Measurements from ENCODE around the gene CD80. TPM values are rescaled to one million over a fixed set of nuclear protein-coding genes. Genes with fewer than 3 reads are reported as not detected.
A peak's percentile ranks its signal among the peaks of the same experiment; 100 is the strongest.

CD80 gene
- total and polyA plus RNA-seq, 3 experiments from 2014 or later: 0.91 to 17.9 (median 16.8) TPM

DNA sequence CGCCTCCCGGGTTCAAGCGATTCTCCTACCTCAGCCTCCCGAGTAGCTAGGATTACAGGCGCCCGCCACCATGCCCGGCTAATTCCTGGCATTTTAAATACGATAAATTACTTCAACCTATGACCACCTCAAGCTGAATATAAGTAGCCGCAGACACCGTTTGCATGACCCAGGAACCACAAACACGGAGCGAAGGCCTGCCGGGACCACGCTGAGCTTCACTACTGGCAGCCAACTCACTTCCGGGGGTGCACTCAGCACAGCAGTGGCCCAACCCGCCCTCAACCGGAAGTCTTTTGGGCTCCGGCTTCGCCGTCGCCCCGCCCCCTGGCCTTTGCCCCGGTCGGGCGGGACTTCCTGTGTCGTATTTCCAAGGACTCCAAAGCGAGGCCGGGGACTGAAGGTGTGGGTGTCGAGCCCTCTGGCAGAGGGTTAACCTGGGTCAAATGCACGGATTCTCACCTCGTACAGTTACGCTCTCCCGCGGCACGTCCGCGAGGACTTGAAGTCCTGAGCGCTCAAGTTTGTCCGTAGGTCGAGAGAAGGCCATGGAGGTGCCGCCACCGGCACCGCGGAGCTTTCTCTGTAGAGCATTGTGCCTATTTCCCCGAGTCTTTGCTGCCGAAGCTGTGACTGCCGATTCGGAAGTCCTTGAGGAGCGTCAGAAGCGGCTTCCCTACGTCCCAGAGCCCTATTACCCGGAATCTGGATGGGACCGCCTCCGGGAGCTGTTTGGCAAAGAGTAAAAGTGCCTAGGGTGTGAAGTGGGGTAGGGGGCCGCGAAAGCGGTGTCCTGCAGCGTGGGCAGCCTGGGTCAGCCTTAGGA lies 61.0 kb downstream of the CD80 start, which contains the start of gene TIMMDC1:
TSS of gene TIMMDC1 (plus strand) at position 362 of the 826 bp plus-strand sequence. CDS start at position 549, 187 bp downstream.
- Mint-ChIP-seq H3K9me3 (no peaks in the 10 kb centered on the region), H3K4me3 (peak within 1 kb of the TSS; percentile 98 to 100 (median 99)), H3K4me1 (peaks cover 28 to 46% (median 41%) of the 10 kb centered on the region in 3 donors), H3K27me3 (no peaks in the 10 kb centered on the region), H3K27ac (peak within 1 kb of the TSS; percentile 96 to 100 (median 100)), H3K36me3 (peaks cover 0 to 16% (median 3%) of the 10 kb centered on the region in 3 donors)
- H3K4me1 ChIP-seq (ENCODE audit: insufficient read depth, low read length): peaks cover 30% of the 10 kb centered on the region
- no peaks in the 10 kb centered on the region for H3K36me3 ChIP-seq (ENCODE audit: insufficient read depth, low read length)
- H3K4me3 ChIP-seq (ENCODE audit: low read length): peak within 1 kb of the TSS; percentile 97
- peak; percentile 95 to 98 (median 96) for DNase-seq
- no peaks in the 10 kb centered on the region for H3K27me3 ChIP-seq (ENCODE audit: insufficient read depth, low read length, poor library complexity, severe bottlenecking)
- ChIA-PET CTCF (interaction anchor here (0.7 to 3.1 kb wide), 7 partner anchors 9 to 433 kb away, joined by 3 to 18 read pairs (median 5); partner anchors contain the start of genes POGLUT1 and TMEM39A), POLR2A (interaction anchor here (0.6 to 4.0 kb wide), 13 partner anchors 29 to 1098 kb away, joined by 3 to 67 read pairs (median 7); partner anchors contain the start of genes ARHGAP31, B4GALT4, COX17 and GSK3B)
- no peaks in the 10 kb centered on the region for H3K9me3 ChIP-seq (ENCODE audit: low read length)
- H3K27ac ChIP-seq (ENCODE audit: low read depth, low read length): peak within 1 kb of the TSS; percentile 96

DNA sequence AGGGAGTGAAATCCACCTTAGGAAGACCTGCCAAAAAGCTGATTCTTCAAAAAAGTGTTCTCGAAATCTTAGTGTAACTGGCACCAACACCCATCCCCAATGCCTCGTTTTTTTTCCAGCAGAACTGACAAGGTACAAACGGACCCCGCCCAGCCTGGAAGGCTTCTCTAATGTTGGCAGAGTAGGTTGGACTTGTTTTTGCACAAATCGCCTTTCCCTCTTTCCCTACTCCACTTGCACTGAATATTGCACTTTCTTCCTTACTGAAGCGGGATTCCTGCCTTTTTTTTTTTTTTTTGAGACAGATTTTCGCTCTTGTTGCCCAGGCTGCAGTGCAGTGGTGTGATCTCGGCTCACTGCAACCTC lies 61.6 kb downstream of the CD80 start:
- Mint-ChIP-seq H3K4me1 (peaks cover 28 to 43% (median 41%) of the 10 kb centered on the region in 3 donors), H3K27me3 (no peaks in the 10 kb centered on the region), H3K36me3 (peaks cover under 1 to 19% (median 3%) of the 10 kb centered on the region in 3 donors), H3K9me3 (no peaks in the 10 kb centered on the region), H3K4me3 (peak overlapping the region; percentile 98 to 100 (median 99)), H3K27ac (peak overlapping the region; percentile 96 to 100 (median 100))
- DNase-seq: no peak
- H3K36me3 ChIP-seq (ENCODE audit: insufficient read depth, low read length): no peaks in the 10 kb centered on the region
- peak overlapping the region; percentile 97 for H3K4me3 ChIP-seq (ENCODE audit: low read length)
- H3K27me3 ChIP-seq (ENCODE audit: insufficient read depth, low read length, poor library complexity, severe bottlenecking): no peaks in the 10 kb centered on the region
- peak overlapping the region; percentile 96 for H3K27ac ChIP-seq (ENCODE audit: low read depth, low read length)
- ChIA-PET CTCF (interaction anchor here (1.5 to 3.1 kb wide), 5 partner anchors 9 to 256 kb away, joined by 3 to 18 read pairs (median 5); partner anchors contain the start of genes POGLUT1 and TMEM39A), POLR2A (interaction anchor here (0.8 to 4.0 kb wide), 10 partner anchors 22 to 1098 kb away, joined by 3 to 67 read pairs (median 7); partner anchors contain the start of genes ARHGAP31, COX17, GSK3B and NDUFB4)
- peaks cover 30% of the 10 kb centered on the region for H3K4me1 ChIP-seq (ENCODE audit: insufficient read depth, low read length)
- no peaks in the 10 kb centered on the region for H3K9me3 ChIP-seq (ENCODE audit: low read length)

DNA sequence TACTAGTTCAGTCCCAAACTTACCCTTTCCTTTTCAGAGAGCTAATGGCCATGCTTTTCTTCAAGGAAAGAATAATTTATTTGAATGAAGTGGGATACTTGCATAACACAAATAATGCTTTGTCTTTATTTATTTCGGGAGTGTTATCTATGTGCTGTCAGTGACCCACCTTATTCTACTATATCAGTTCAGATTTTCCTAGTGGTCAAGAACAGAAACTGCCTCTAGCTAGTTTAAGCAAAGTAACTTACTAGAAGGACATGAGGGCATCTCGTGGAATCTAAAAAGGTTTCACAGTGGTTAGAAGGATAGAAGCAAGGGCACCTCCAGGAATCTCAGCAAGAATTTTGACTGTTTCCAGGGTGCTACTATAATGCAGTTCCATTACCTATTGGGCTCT lies 64.8 kb downstream of the CD80 start:
- H3K4me1 ChIP-seq (ENCODE audit: insufficient read depth, low read length): peaks cover 15% of the 10 kb centered on the region
- Mint-ChIP-seq H3K27ac (no peak overlapping the region), H3K4me3 (no peak overlapping the region), H3K4me1 (peaks cover 11 to 18% (median 17%) of the 10 kb centered on the region in 3 donors), H3K27me3 (peaks cover 0 to 1% of the 10 kb centered on the region in 2 donors), H3K9me3 (no peaks in the 10 kb centered on the region), H3K36me3 (peaks cover 0 to 39% (median 15%) of the 10 kb centered on the region in 3 donors)
- no peak overlapping the region for H3K27ac ChIP-seq (ENCODE audit: low read depth, low read length)
- H3K36me3 ChIP-seq (ENCODE audit: insufficient read depth, low read length): no peaks in the 10 kb centered on the region
- no peak for DNase-seq
- no peaks in the 10 kb centered on the region for H3K27me3 ChIP-seq (ENCODE audit: insufficient read depth, low read length, poor library complexity, severe bottlenecking)
- CTCF ChIA-PET: interaction anchor here (1.0 kb wide), 2 partner anchors 26 to 32 kb away, joined by 3 read pairs; partner anchors contain the start of gene POGLUT1
- no peak overlapping the region for H3K4me3 ChIP-seq (ENCODE audit: low read length)
- POLR2A ChIA-PET: no interaction called here
- H3K9me3 ChIP-seq (ENCODE audit: low read length): no peaks in the 10 kb centered on the region

DNA sequence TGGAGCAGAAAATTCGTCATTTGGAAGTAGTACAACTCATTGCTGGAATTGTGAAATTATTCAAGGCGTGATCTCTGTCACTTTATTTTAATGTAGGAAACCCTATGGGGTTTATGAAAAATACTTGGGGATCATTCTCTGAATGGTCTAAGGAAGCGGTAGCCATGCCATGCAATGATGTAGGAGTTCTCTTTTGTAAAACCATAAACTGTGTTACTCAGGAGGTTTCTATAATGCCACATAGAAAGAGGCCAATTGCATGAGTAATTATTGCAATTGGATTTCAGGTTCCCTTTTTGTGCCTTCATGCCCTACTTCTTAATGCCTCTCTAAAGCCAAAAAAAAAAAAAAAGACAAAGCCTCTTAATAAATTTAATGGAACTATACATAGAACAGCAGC lies 66.6 kb downstream of the CD80 start:
- Mint-ChIP-seq H3K27ac (peak overlapping the region in 1 of 8 donors; percentile 24), H3K36me3 (peaks cover 0 to 50% (median 18%) of the 10 kb centered on the region in 3 donors), H3K4me3 (no peak overlapping the region), H3K4me1 (peaks cover 5 to 7% (median 6%) of the 10 kb centered on the region in 3 donors), H3K27me3 (peaks cover 0 to 1% of the 10 kb centered on the region in 2 donors), H3K9me3 (no peaks in the 10 kb centered on the region)
- Histone ChIP-seq H3K9me3 (ENCODE audit: low read length) (no peaks in the 10 kb centered on the region), H3K4me3 (ENCODE audit: low read length) (no peak overlapping the region), H3K27ac (ENCODE audit: low read depth, low read length) (no peak overlapping the region), H3K36me3 (ENCODE audit: insufficient read depth, low read length) (no peaks in the 10 kb centered on the region), H3K4me1 (ENCODE audit: insufficient read depth, low read length) (peaks cover 3% of the 10 kb centered on the region), H3K27me3 (ENCODE audit: insufficient read depth, low read length, poor library complexity, severe bottlenecking) (no peaks in the 10 kb centered on the region)
- ChIA-PET POLR2A (no interaction called here), CTCF (no interaction called here)
- no peak for DNase-seq

DNA sequence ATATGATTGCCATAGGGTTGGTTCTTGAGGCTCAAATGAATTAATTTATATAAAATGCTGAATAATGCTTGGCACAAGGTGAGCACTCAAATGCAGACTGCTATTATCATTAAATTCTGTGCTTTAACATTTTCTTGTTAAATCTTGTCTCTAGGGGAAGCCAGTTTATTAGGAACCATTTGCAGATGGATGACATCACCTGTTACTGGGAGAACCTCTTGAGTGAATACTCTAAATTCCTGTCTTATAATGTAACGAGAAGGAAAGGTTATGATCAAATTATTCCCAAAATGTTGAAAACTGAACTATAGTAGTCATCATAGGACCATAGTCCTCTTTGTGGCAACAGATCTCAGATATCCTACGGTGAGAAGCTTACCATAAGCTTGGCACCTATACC lies 67.3 kb downstream of the CD80 start:
- H3K27me3 Mint-ChIP-seq: peaks cover 0 to 1% of the 10 kb centered on the region in 2 donors
- Histone ChIP-seq H3K27ac (ENCODE audit: low read depth, low read length) (no peak overlapping the region), H3K27me3 (ENCODE audit: insufficient read depth, low read length, poor library complexity, severe bottlenecking) (no peaks in the 10 kb centered on the region), H3K4me3 (ENCODE audit: low read length) (no peak overlapping the region), H3K4me1 (ENCODE audit: insufficient read depth, low read length) (no peaks in the 10 kb centered on the region), H3K36me3 (ENCODE audit: insufficient read depth, low read length) (no peaks in the 10 kb centered on the region), H3K9me3 (ENCODE audit: low read length) (no peaks in the 10 kb centered on the region)
- peak overlapping the region in 1 of 8 donors; percentile 11 for H3K27ac Mint-ChIP-seq
- POLR2A ChIA-PET: no interaction called here
- CTCF ChIA-PET: no interaction called here
- DNase-seq: no peak
- peaks cover 0 to 54% (median 18%) of the 10 kb centered on the region in 3 donors for H3K36me3 Mint-ChIP-seq
- no peaks in the 10 kb centered on the region for H3K9me3 Mint-ChIP-seq
- no peak overlapping the region for H3K4me3 Mint-ChIP-seq
- H3K4me1 Mint-ChIP-seq: no peaks in the 10 kb centered on the region

DNA sequence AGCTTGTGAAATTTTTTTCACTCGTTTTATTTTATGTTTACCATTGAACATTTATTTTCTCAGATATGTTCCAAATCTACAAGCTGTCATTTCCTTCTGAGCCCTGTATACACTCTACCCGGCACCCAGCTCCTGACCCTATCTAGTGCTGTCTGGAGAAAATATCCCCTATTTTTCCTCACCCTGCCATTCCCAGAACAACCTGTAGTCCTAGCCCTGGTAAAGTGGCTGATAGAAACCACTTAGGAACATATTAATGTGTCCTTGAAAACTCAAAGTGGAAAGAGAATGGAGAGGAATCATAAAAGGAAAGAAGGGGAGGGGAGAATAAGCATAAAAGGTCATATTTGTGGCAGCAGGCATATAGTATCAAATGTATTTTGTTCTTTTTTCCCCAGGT lies 69.3 kb downstream of the CD80 start:
- H3K4me1 ChIP-seq (ENCODE audit: insufficient read depth, low read length): no peaks in the 10 kb centered on the region
- POLR2A ChIA-PET: no interaction called here
- H3K9me3 Mint-ChIP-seq: no peaks in the 10 kb centered on the region
- no peaks in the 10 kb centered on the region for H3K9me3 ChIP-seq (ENCODE audit: low read length)
- H3K36me3 ChIP-seq (ENCODE audit: insufficient read depth, low read length): peaks cover 8% of the 10 kb centered on the region
- H3K27ac ChIP-seq (ENCODE audit: low read depth, low read length): no peak overlapping the region
- DNase-seq: no peak
- CTCF ChIA-PET: interaction anchor here (1.3 kb wide), 1 partner anchor 11 kb away, joined by 3 read pairs; no protein-coding TSS in a partner anchor
- peak overlapping the region in 3 of 8 donors; percentile 22 to 72 (median 70) for H3K27ac Mint-ChIP-seq
- H3K27me3 ChIP-seq (ENCODE audit: insufficient read depth, low read length, poor library complexity, severe bottlenecking): no peaks in the 10 kb centered on the region
- no peak overlapping the region for H3K4me3 ChIP-seq (ENCODE audit: low read length)
- no peak overlapping the region for H3K4me3 Mint-ChIP-seq
- no peaks in the 10 kb centered on the region for H3K4me1 Mint-ChIP-seq
- H3K27me3 Mint-ChIP-seq: peaks cover 0 to 1% of the 10 kb centered on the region in 2 donors
- H3K36me3 Mint-ChIP-seq: peaks cover 5 to 74% (median 21%) of the 10 kb centered on the region in 3 donors

DNA sequence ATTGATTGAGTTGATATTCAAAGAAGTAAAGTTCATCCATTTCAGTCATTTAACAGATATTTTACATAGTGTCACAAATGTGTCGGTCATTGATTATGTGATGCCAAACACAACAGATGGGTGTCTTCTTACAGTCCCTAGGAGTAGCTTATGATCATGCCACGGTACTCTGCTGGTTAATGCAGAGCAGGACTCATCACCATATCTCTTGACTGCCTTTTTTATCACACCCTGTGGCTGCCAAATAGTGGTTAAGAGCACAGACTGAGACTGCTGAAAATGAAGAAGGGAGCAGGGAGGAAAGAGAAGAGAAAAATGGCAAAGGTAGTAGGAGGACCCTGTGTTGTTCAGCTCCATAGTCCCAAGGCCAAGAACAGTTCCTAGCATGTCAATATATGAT lies 73.9 kb downstream of the CD80 start:
- peaks cover 8% of the 10 kb centered on the region for H3K36me3 ChIP-seq (ENCODE audit: insufficient read depth, low read length)
- peaks cover 0 to 1% of the 10 kb centered on the region in 2 donors for H3K27me3 Mint-ChIP-seq
- H3K27ac ChIP-seq (ENCODE audit: low read depth, low read length): no peak overlapping the region
- H3K27me3 ChIP-seq (ENCODE audit: insufficient read depth, low read length, poor library complexity, severe bottlenecking): no peaks in the 10 kb centered on the region
- peak overlapping the region in 1 of 8 donors; percentile 38 for H3K27ac Mint-ChIP-seq
- H3K4me1 Mint-ChIP-seq: no peaks in the 10 kb centered on the region
- no peaks in the 10 kb centered on the region for H3K9me3 ChIP-seq (ENCODE audit: low read length)
- DNase-seq: no peak
- no peak overlapping the region for H3K4me3 Mint-ChIP-seq
- ChIA-PET POLR2A (no interaction called here), CTCF (interaction anchor here (1.0 kb wide), 1 partner anchor 15 kb away, joined by 3 read pairs; no protein-coding TSS in a partner anchor)
- no peaks in the 10 kb centered on the region for H3K9me3 Mint-ChIP-seq
- H3K4me1 ChIP-seq (ENCODE audit: insufficient read depth, low read length): no peaks in the 10 kb centered on the region
- H3K36me3 Mint-ChIP-seq: peaks cover 8 to 83% (median 19%) of the 10 kb centered on the region in 3 donors
- H3K4me3 ChIP-seq (ENCODE audit: low read length): no peak overlapping the region

DNA sequence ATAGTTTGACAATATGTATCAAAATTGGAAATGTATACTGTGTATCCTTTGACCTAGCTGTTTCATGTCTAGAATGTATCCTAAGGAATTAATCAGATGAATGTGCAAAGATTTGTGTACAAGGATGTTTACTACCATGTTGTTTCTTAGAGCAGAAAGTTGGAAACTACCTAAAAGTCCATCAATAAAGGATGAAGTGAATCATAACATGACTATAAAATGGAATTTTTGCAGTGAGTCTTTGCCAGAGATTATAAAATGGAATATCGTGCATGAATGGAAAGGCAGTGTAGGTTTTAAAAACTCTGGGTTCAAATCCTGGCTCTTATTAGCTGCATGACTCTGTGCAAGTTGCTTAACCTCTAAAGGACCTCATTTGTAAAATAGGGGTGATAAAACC lies 76.3 kb downstream of the CD80 start:
- no peak overlapping the region for H3K4me3 Mint-ChIP-seq
- Histone ChIP-seq H3K36me3 (ENCODE audit: insufficient read depth, low read length) (peaks cover 20% of the 10 kb centered on the region), H3K27me3 (ENCODE audit: insufficient read depth, low read length, poor library complexity, severe bottlenecking) (no peaks in the 10 kb centered on the region), H3K9me3 (ENCODE audit: low read length) (no peaks in the 10 kb centered on the region), H3K27ac (ENCODE audit: low read depth, low read length) (no peak overlapping the region), H3K4me1 (ENCODE audit: insufficient read depth, low read length) (no peaks in the 10 kb centered on the region), H3K4me3 (ENCODE audit: low read length) (no peak overlapping the region)
- peaks cover 12 to 78% (median 22%) of the 10 kb centered on the region in 3 donors for H3K36me3 Mint-ChIP-seq
- no peak overlapping the region for H3K27ac Mint-ChIP-seq
- no peaks in the 10 kb centered on the region for H3K27me3 Mint-ChIP-seq
- DNase-seq: no peak
- no peaks in the 10 kb centered on the region for H3K9me3 Mint-ChIP-seq
- CTCF ChIA-PET: no interaction called here
- POLR2A ChIA-PET: no interaction called here
- peaks cover 0 to 3% (median 1%) of the 10 kb centered on the region in 3 donors for H3K4me1 Mint-ChIP-seq

Data from CD8-positive, alpha-beta memory T cell (primary cell).